ENCODE results near the gene TRABD2B.

Gene TRABD2B

GRCh38 chr1:47843781-47844557 lies 153.2 kb downstream of the TRABD2B start:
- DNase-seq, result no peak

GRCh38 chr1:47843059-47843458 lies 154.1 kb downstream of the TRABD2B start:
- no peak for DNase-seq

GRCh38 chr1:47842228-47842919 lies 154.8 kb downstream of the TRABD2B start:
- DNase-seq, result no peak

- no peak for DNase-seq
Measured at GRCh38 chr1:47841356-47841755, 155.8 kb downstream of the TRABD2B start.

GRCh38 chr1:47840393-47841190 lies 156.6 kb downstream of the TRABD2B start:
- no peak for DNase-seq

- DNase-seq, result no peak
Measured at GRCh38 chr1:47839433-47839760, 157.8 kb downstream of the TRABD2B start.

GRCh38 chr1:47838562-47839432 lies 158.4 kb downstream of the TRABD2B start:
- DNase-seq, result no peak

- DNase-seq, result no peak
Measured at GRCh38 chr1:47837866-47838561, 159.2 kb downstream of the TRABD2B start.

- no peak for DNase-seq
Measured at GRCh38 chr1:47837056-47837830, 159.9 kb downstream of the TRABD2B start.

- no peak for DNase-seq
Measured at GRCh38 chr1:47835409-47835808, 161.8 kb downstream of the TRABD2B start.

GRCh38 chr1:47834326-47834725 lies 162.9 kb downstream of the TRABD2B start:
- DNase-seq, result no peak

- DNase-seq, result no peak
Measured at GRCh38 chr1:47830641-47831333, 166.4 kb downstream of the TRABD2B start.

- no peak for DNase-seq
Measured at GRCh38 chr1:47830021-47830420, 167.2 kb downstream of the TRABD2B start.

- no peak for DNase-seq
Measured at GRCh38 chr1:47828978-47829377, 168.2 kb downstream of the TRABD2B start.

GRCh38 chr1:47827109-47827508 lies 170.1 kb downstream of the TRABD2B start:
- DNase-seq, result no peak

- DNase-seq, result no peak
Measured at GRCh38 chr1:47824716-47825115, 172.5 kb downstream of the TRABD2B start.

- no peak for DNase-seq
Measured at GRCh38 chr1:47824297-47824696, 172.9 kb downstream of the TRABD2B start.

- DNase-seq, result no peak
Measured at GRCh38 chr1:47823040-47823808, 174.0 kb downstream of the TRABD2B start.

- no peak for DNase-seq
Measured at GRCh38 chr1:47821760-47822159, 175.4 kb downstream of the TRABD2B start.

- DNase-seq, result no peak
Measured at GRCh38 chr1:47819574-47819888, 177.7 kb downstream of the TRABD2B start.
